ENCODE results near the gene EMC10.
"Not testable (repeated sequence)": the region's sequence is repeated elsewhere in the genome, so short reads cannot be mapped to it uniquely, and the experiment has no call there.

The EMC10 gene

GRCh38 chr19:50435627-50436026 lies 40.7 kb upstream of the EMC10 start:
- Histone ChIP-seq H3K9me3 (no peaks in the 10 kb centered on the region), H3K36me3 (no peaks in the 10 kb centered on the region), H3K27me3 (no peaks in the 10 kb centered on the region), H3K4me3 (ENCODE audit: low read depth, low read length) (no peak overlapping the region), H3K4me1 (peaks cover 7% of the 10 kb centered on the region)
- no peak for DNase-seq
- TF ChIP-seq, protein P1, sequence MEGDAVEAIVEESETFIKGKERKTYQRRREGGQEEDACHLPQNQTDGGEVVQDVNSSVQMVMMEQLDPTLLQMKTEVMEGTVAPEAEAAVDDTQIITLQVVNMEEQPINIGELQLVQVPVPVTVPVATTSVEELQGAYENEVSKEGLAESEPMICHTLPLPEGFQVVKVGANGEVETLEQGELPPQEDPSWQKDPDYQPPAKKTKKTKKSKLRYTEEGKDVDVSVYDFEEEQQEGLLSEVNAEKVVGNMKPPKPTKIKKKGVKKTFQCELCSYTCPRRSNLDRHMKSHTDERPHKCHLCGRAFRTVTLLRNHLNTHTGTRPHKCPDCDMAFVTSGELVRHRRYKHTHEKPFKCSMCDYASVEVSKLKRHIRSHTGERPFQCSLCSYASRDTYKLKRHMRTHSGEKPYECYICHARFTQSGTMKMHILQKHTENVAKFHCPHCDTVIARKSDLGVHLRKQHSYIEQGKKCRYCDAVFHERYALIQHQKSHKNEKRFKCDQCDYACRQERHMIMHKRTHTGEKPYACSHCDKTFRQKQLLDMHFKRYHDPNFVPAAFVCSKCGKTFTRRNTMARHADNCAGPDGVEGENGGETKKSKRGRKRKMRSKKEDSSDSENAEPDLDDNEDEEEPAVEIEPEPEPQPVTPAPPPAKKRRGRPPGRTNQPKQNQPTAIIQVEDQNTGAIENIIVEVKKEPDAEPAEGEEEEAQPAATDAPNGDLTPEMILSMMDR (IDR thresholded peaks at IDR 0.05; ENCODE audit: low read depth, low read length) = no peak

DNA sequence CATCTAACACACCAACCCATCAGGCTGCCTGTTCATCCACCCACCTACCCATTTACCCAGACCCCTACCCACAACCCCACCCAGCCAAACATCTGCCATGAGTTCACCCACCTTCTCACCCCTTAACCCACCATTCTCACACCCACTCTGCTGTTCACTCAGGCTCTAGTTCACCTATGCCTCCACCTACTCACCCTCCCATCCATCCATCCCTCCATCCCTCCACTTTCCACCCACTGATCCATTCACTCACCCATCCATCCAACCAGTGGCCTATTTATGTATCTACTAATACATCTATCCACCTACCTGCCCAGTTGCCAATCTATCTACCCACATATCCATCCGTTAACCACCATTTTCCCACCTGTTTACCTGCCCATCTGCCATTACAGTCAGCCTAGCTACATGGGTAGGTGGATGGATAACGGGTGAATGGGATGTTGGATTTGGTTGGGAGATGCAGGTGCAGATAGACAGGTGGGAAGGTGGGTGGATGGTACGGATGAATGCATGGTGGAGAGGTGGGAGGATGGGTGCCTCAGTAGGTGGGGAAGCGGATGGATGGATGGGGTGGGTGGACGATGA lies 38.4 kb upstream of the EMC10 start:
- DNase-seq = no peak
- Histone ChIP-seq H3K27me3 (no peaks in the 10 kb centered on the region; the same call in 1 of the 2 replicates), H3K9me3 (no peaks in the 10 kb centered on the region), H3K4me3 (ENCODE audit: low read depth, low read length) (no peak overlapping the region), H3K4me1 (peaks cover 5% of the 10 kb centered on the region), H3K36me3 (no peaks in the 10 kb centered on the region)
- TF ChIP-seq, protein P1 (IDR thresholded peaks at IDR 0.05; ENCODE audit: low read depth, low read length) = no peak

DNA sequence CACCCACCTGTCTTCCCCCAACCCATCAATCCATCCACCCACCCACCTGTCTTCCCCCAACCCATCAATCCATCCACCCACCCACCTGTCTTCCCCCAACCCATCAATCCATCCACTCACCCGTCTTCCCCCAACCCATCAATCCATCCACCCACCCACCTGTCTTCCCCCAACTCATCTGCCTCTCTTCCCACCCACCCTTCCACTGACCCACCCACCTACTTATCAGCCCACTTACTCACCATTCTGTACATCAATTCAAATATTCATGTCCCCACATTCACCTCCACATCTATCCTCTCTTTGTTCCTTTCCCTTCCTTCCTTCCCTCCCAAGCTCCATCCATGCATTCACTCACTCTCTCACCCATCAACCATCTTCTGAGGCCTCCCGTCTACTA lies 37.2 kb upstream of the EMC10 start:
- not testable (repeated sequence) for H3K9me3 ChIP-seq; DNase-seq; H3K4me1 ChIP-seq; H3K36me3 ChIP-seq; H3K4me3 ChIP-seq (ENCODE audit: low read depth, low read length); H3K27me3 ChIP-seq

DNA sequence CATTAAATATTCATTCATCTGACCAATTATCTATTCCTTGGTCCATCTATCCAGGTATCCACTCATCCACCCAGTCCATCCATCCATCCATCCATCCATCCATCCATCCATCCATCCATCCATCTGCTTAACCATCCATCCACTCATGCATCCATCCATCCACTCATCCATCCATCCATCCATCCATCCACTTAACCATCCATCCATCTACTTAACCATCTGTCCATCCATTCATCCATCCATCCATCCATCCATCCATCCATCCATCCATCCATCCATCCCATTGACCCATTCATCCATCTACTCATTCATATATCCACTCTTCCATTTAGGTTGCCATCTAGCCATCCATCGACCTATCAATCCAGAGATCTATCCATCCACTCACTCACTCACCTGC lies 32.2 kb upstream of the EMC10 start:
- Histone ChIP-seq H3K36me3 (no peaks in the 10 kb centered on the region), H3K4me3 (ENCODE audit: low read depth, low read length) (no peak overlapping the region), H3K27me3 (no peaks in the 10 kb centered on the region; the same call in 1 of the 2 replicates), H3K9me3 (no peaks in the 10 kb centered on the region), H3K4me1 (no peaks in the 10 kb centered on the region)
- TF ChIP-seq, protein P1 (IDR thresholded peaks at IDR 0.05; ENCODE audit: low read depth, low read length) = no peak
- DNase-seq = no peak

DNA sequence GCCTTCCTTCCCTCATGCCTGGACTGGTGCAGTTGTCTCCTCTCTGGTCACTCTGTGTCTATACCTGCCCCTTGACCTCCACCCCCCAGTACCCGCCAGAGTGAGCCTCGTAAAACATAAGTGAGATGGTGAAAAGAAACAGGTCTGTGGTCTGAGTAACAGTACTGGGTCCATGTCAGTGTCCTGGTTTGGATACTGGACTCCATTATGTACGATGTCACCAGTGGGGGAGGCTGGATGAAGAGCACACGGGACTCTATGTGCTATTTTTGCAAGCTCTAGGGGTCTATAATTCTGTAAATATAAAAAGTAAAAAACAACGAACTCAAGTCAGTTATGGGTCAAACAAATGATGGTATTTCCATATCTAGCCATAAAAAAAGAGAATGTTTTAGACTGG lies 29.3 kb upstream of the EMC10 start:
- no peaks in the 10 kb centered on the region for H3K36me3 ChIP-seq
- TF ChIP-seq, protein P1 (IDR thresholded peaks at IDR 0.05; ENCODE audit: low read depth, low read length) = no peak
- no peaks in the 10 kb centered on the region for H3K4me1 ChIP-seq
- H3K4me3 ChIP-seq (ENCODE audit: low read depth, low read length) = no peak overlapping the region
- H3K9me3 ChIP-seq = no peaks in the 10 kb centered on the region
- no peaks in the 10 kb centered on the region; the same call in 1 of the 2 replicates for H3K27me3 ChIP-seq
- no peak for DNase-seq

DNA sequence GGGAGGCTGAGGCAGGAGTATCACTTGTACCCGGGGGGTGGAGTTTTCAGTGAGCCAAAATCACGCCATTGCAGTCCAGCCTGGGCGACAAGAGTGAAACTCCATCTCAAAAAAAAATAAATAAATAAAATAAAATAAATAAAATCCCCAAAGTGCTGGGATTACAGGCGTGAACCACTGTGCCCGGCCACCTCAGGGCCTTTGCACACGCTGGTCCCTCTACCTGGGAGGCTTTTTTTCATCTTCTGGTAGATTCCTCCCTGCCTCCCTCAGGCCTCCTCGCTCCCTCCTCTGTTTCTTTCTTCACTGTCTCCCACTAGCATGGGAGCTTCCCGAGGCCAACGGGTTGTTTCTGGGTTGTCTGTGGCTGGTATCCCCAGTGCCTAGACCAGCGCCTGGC lies 28.6 kb upstream of the EMC10 start:
- DNase-seq = no peak

More for the DNA sequence above, 28.6 kb upstream of the EMC10 start:
- TF ChIP-seq, protein P1 (IDR thresholded peaks at IDR 0.05; ENCODE audit: low read depth, low read length) = no peak
- H3K9me3 ChIP-seq = no peaks in the 10 kb centered on the region
- H3K4me1 ChIP-seq = no peaks in the 10 kb centered on the region
- no peak overlapping the region for H3K4me3 ChIP-seq (ENCODE audit: low read depth, low read length)
- H3K27me3 ChIP-seq = no peaks in the 10 kb centered on the region
- H3K36me3 ChIP-seq = no peaks in the 10 kb centered on the region

Data from BE2C (cell line).